Fibroblast of lung (primary cell): Measurements from ENCODE around the gene SHC4.

Source experiments
- CTCF ChIP-seq, 2 donors: IDR thresholded peaks in 1 of 2; conservative IDR thresholded peaks in 1 of 2; 1 replicate in 1 of 2; 2 replicates in 1 of 2; pipeline ENCODE4 v1.5.1; 2011 to 2012; ENCODE audit warnings: low read length in 2 of 2, control low read depth in 1 of 2, inconsistent platforms in 1 of 2, low read depth in 1 of 2, mild to moderate bottlenecking in 1 of 2
- EZH2 ChIP-seq: IDR thresholded peaks from 2 replicates; pipeline ENCODE4 v1.5.1; 2012; ENCODE audit warnings: low read length, control low read depth, mild to moderate bottlenecking; ENCODE audit errors: missing control alignments

GRCh38 chr15:48968066-48968465, 4.3 kb upstream of the SHC4 start:
- TF ChIP-seq CTCF (conservative IDR thresholded peaks at IDR 0.05 in 1 of 2, IDR thresholded peaks at IDR 0.05 in 1 of 2; ENCODE audit: low read depth in 1 of 2, low read length in 2 of 2) (no peak), EZH2 (no peak)
